Suprapubic skin (tissue), 3 donors: ENCODE measurements around the gene STX16.

Experiments
- CTCF ChIP-seq, 2 donors: fragments of 200-600 bp in 1 of 2; fragments of 450-650 bp in 1 of 2; sonication (generic) in 1 of 2; IDR thresholded peaks; one replicate each; pipeline ENCODE4 v1.5.1; 2016 to 2019; ENCODE audit warnings: antibody characterized with exemption in 2 of 2, mild to moderate bottlenecking in 1 of 2, moderate library complexity in 1 of 2
- EP300 ChIP-seq: sonication (generic); formaldehyde crosslinking; IDR thresholded peaks from one replicate; pipeline ENCODE4 v1.6.1; 2017; ENCODE audit warnings: antibody characterized with exemption
- POLR2A ChIP-seq, 2 donors: fragments of 450-650 bp; IDR thresholded peaks; one replicate each; pipeline ENCODE4 v1.6.1; 2017; ENCODE audit warnings: antibody characterized with exemption in 2 of 2, mild to moderate bottlenecking in 2 of 2, moderate library complexity in 2 of 2

- TF ChIP-seq POLR2A (IDR thresholded peaks at IDR 0.05), result no peak
- no peak for TF ChIP-seq CTCF (IDR thresholded peaks at IDR 0.05)
- no peak for TF ChIP-seq EP300
Measured at GRCh38 chr20:58659841-58660240, 8.8 kb downstream of the STX16 start.
